HG02870 (cell line): ENCODE results near the gene PACRG.

Experiments
- ATAC-seq: cut with Tn5 transposase; IDR thresholded peaks from one replicate; pipeline ENCODE4 v1.9.1; 2021; ENCODE audit warnings: mild to moderate bottlenecking, moderate library complexity; ENCODE audit not compliant: unreplicated experiment

PACRG gene

GRCh38 chr6:163260111-163260895 lies 532.5 kb downstream of the PACRG start:
- ATAC-seq: no peak

GRCh38 chr6:163260911-163261310 lies 533.1 kb downstream of the PACRG start:
- no peak for ATAC-seq

GRCh38 chr6:163261361-163261760 lies 533.6 kb downstream of the PACRG start:
- ATAC-seq: no peak

DNA sequence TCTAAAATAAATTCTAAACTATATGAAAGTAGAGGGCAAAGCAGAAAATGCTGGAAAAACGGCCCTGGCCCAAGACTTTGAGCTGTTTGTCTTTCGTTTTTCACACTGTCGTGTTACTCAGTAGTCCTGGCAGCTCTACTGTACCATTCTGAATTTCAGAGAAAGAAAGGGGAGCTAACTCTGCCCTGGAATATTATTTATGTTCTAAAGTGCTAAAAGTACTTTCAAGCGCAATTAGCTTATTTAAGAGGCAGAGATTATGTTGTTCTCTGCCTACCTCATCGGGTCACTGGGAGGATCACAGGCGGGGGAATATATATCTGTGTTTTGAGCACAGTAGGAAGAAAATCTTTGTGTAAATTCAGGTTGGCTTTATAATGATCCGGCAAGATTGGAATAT lies 534.3 kb downstream of the PACRG start:
- no peak for ATAC-seq

DNA sequence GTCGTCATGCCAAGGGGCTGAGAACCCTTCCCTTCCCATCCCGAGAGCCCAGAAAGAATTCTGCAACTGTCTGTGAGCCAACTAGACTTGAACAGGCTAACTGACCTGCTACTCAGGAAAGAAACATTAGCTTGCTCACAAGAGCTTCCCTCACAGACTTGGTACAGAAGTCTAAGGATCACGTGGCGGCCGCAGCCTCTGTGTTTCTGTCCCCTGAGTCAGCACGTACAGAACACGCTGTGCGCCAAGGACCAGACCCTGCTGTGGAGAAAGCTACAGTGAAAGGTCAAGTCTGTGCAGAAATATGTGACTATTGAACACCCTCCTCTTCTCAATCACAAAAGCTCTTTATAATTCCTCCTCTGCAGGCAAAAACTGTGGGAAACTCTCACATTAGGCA lies 535.4 kb downstream of the PACRG start:
- ATAC-seq: no peak

DNA sequence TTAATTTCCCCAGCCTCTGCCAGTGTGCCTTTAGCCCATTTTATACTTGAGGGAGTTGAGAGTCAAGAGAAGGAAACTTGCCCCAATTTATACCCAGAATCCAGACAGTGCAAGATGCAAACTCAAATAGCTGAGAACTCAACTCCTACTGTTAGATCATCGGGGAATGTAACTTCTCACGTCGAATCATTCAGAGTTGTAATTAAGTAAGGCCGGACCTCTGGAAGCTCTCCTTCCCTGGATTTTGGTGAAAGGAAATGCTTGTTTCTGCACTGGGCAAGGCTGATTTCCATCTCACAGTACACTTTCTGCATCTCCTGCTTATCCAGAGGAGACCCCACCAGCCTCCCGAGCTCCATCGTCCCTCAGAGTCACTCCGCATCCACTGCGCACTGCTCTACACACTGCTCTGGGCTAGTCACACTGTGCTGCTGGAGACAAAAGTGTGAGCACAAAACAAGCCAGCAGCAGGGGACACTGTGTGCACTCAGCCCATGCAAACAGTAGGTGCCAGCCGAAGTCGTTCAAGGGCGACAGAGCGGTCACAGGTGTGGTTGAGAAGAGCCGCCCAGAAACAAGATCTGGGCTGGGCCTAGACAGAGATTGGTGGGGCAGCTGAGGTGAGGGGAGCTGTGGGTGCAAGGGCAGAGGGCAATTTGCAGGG lies 536.4 kb downstream of the PACRG start:
- ATAC-seq: no peak

GRCh38 chr6:163264662-163265035 lies 536.9 kb downstream of the PACRG start:
- ATAC-seq: no peak

DNA sequence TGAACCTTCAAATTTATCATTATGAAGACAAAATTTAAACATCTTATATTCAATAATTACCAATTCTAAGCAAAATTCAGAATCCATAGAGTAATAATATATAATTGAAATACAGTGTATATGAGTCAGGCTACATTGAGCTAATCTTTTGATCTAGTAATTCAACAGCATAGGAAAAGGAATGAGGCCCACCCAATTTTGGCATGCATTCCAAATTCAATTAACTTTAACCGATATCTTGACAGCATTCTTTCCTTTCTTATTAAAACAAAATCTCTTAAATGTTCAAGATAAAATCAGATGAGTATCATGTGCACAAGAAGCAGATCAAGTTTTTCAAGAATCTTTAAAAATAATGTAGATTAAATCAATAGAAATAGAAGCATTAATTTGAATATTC lies 553.9 kb downstream of the PACRG start:
- ATAC-seq: no peak

DNA sequence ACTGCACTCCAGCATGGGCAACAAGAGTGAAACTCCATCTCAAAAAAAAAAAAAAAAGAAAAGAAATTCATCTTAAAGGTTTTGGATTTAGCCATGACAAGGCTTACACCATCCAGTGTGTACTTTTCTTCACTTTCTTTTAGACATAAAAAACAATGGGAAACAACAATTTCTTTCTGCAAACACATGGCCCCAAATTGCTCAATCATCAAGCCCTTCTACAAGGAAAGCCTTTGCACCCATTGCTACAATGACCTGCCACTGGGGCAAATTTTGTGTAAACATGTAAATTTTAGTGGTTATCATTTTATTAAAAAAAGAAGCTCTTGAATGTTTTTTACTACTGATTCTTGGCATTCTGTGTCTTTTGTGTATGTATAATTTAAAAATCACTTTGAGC lies 554.9 kb downstream of the PACRG start:
- no peak for ATAC-seq

DNA sequence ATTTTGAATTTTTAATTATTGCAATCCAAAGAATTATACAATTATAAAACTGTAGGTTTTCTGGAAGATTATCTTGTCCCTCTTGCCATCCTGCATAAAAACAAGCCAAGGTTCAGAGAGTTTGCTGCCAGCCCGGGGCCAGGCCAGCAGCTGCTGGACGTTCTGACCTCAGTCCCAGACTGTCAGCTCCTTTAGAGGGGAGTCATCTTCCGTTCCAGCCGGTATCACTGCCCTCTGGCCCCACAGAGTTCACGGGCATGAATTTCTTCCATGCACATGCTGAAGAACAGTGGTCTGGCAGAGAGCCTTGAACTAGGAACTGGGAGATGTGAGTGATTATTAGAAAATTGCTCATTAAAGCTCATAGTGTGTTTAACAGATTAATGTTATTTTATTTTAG lies 556.4 kb downstream of the PACRG start:
- ATAC-seq: no peak

- ATAC-seq: no peak
Measured at GRCh38 chr6:163285691-163286090, 557.9 kb downstream of the PACRG start.

DNA sequence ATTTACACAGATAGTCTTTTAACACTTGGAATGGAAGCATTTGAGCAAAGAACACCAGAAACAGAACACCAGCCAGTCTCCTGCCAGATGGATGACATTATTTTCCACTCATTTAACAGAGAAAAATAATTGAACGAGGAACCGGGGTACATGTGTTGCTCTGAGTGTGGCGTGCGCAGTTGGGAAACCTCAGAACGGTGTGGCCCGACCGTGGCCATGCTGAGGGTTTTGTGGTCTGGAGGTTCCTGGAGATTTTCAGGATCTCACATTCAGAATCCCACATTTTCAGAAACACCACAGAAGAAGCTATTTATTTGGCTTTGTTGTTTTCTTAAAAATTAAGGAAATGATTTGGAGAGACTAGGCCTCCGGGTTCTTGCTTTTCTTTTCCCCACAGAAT lies 559.9 kb downstream of the PACRG start:
- ATAC-seq: no peak

DNA sequence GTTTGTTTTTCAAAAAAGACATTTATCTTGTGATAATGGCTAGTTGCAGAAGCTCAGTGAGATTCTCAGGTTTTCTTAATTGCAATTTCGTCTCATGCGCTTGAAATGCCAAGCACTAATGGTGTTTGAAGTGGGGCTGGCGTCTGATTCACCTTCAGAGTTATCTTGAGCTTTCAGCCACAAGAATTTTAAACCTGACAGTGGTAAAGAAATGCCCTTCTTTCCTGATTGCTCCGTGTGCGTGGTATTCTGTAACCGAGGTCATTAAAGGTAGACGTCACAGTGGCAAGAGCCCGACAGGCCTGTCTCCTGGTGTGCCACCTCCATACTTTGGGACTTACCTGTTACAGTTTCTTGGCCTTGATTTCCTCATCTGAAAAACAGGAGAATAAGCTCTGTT lies 560.3 kb downstream of the PACRG start:
- ATAC-seq: no peak

- no peak for ATAC-seq
Measured at GRCh38 chr6:163288915-163289314, 561.1 kb downstream of the PACRG start.

- ATAC-seq: no peak
Measured at GRCh38 chr6:163289447-163289846, 561.7 kb downstream of the PACRG start.

- no peak for ATAC-seq
Measured at GRCh38 chr6:163290545-163291274, 562.9 kb downstream of the PACRG start.

DNA sequence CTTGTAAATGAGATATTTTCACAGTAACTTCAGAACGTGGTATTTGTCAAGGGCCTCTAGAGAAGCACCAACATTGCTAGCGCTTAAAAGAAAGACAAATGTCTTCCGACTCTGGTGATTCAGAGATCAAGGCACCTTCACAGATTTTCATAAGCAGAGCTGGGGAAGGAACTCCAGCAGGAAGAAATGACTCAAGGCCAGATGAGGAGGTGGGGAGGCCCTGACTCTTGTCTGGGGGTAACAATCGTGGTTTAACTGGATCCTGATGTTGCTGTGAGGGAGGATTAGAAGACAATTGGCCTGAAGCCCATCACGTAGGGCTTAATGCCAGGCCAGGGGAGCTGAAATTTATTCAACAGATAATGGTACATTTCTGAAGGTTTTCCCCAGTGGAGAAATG lies 563.8 kb downstream of the PACRG start:
- no peak for ATAC-seq

- ATAC-seq: no peak
Measured at GRCh38 chr6:163293286-163293685, 565.5 kb downstream of the PACRG start.

DNA sequence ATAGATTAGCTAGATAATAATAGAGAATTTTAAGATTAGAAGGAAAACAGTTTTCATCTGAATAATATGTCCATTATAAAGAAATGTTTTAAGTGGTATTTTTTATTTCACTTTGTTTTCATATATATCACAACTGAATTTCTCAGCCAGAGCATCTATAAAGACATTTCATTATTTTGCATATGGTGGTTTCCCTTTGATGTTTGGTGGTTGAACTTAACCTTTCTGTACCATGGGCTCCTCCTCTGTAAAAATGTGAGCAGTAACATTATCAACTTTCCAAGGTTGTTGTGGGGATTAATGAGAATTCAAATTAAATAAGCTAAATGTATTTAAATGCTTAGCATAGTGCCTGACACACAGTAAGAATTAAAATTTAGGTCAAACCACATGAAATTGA lies 567.0 kb downstream of the PACRG start:
- ATAC-seq: no peak

GRCh38 chr6:163296835-163297519 lies 569.2 kb downstream of the PACRG start:
- ATAC-seq: no peak

DNA sequence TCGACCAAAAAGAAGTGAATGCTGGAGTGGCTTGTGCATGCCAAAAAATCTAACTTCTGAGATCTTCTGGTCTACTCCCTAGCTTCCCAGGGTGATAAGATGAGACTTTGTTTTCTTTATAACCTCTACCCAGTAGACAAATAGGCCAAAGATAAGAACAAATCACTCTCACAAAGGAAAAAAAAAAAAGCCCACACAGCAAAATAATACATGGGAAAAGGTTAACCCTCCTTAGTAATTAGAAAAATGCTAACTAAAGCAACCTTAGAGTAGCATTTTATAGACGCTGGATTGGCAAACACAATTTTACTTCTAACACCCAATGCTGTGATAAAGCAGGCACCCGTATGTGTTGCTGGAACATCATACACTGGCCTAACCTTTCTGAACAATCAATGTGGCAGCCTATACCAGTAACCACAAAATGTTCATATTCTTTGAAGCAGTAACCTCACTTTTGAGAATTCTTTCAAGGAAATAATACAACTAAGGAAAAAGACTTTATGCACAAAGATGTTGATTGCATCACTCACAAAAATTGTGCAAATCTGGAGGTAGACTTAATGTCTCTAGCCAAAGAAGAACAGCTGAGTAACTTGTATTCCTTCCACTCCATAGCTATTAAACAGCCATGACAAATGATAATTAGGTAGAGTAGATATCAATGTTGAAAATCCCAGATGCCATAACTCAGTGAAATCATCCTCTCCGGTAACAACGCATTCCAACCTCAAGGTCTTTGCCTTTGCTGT lies 570.5 kb downstream of the PACRG start:
- no peak for ATAC-seq
